ENCODE results near the gene CLDN17. TPM values are rescaled to one million over a fixed set of nuclear protein-coding genes. Genes with fewer than 3 reads are reported as not detected.

The CLDN17 gene
- polyA plus RNA-seq, 3 donors = not detected

DNA sequence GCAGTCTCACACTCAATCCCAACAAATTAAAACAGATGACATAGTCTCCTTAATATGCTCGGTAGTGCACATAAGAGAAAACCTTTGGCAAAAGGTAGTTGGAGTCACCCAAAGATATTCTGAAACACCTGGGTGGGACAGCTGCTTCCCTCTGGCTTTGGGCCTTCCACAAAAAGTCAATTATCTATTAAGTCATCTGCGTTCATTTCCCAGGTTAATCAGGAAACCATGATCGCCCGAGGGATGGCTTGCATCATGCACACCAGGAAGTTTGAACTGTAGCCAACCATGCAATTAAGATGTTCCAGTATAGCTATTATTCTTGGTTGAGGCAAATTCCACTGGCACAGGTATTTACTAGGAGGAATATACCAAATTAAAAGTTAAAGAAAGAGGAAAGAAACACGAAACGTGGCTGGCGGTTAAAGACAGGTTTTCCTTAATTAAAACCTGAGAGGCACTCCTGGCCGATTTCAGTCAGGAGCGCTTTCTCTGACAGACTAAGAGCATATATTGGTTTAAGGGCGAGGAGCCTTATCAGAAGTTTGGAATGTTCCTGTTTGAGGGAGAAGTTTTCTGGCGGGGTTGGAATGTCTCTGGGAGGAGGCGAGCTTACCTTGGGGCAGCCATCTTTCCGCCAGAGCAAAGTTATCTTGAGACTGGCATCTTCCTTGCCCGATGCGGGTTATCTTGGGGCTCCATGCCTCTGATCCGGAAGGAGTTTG lies 19.9 kb downstream of the CLDN17 start:
- Mint-ChIP-seq H3K36me3 (no peaks in the 10 kb centered on the region), H3K9me3 (peaks cover 2 to 22% (median 6%) of the 10 kb centered on the region in 7 donors), H3K4me1 (no peaks in the 10 kb centered on the region), H3K4me3 (no peak overlapping the region), H3K27ac (no peak overlapping the region), H3K27me3 (ENCODE audit: low read depth in 3 of 3) (no peaks in the 10 kb centered on the region)
- no peaks in the 10 kb centered on the region for H3K27me3 ChIP-seq (ENCODE audit: control insufficient read depth in 2 of 2, insufficient read depth in 2 of 2, low read length in 2 of 2)
- H3K27ac ChIP-seq (ENCODE audit: low read depth in 1 of 2, low read length in 2 of 2) = no peak overlapping the region
- 97% methylated on average over 13 of the region's 16 CpGs for WGBS (ENCODE audit: insufficient coverage)
- H3K4me3 ChIP-seq (replicated peaks in 1 of 3; ENCODE audit: low read depth in 2 of 3, low read length in 3 of 3) = no peak overlapping the region
- H3K9me3 ChIP-seq (replicated peaks in 1 of 2; ENCODE audit: control insufficient read depth in 1 of 2, insufficient read depth in 1 of 2, low read length in 2 of 2) = peaks cover 0 to 13% of the 10 kb centered on the region in 2 donors
- no peak overlapping the region for H3K4me2 ChIP-seq (replicated peaks; ENCODE audit: extremely low read depth, low read length, poor library complexity, severe bottlenecking)
- TF ChIP-seq, protein P1, sequence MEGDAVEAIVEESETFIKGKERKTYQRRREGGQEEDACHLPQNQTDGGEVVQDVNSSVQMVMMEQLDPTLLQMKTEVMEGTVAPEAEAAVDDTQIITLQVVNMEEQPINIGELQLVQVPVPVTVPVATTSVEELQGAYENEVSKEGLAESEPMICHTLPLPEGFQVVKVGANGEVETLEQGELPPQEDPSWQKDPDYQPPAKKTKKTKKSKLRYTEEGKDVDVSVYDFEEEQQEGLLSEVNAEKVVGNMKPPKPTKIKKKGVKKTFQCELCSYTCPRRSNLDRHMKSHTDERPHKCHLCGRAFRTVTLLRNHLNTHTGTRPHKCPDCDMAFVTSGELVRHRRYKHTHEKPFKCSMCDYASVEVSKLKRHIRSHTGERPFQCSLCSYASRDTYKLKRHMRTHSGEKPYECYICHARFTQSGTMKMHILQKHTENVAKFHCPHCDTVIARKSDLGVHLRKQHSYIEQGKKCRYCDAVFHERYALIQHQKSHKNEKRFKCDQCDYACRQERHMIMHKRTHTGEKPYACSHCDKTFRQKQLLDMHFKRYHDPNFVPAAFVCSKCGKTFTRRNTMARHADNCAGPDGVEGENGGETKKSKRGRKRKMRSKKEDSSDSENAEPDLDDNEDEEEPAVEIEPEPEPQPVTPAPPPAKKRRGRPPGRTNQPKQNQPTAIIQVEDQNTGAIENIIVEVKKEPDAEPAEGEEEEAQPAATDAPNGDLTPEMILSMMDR (IDR thresholded peaks at IDR 0.05) = no peak
- DNase-seq = no peak
- H2AFZ ChIP-seq (ENCODE audit: insufficient read depth, low read depth, low read length, poor library complexity, severe bottlenecking) = no peak overlapping the region
- H4K20me1 ChIP-seq (ENCODE audit: insufficient read depth, low read length) = no peaks in the 10 kb centered on the region
- no peaks in the 10 kb centered on the region for H3K79me2 ChIP-seq (ENCODE audit: insufficient read depth, low read length)
- no peaks in the 10 kb centered on the region for H3K36me3 ChIP-seq (replicated peaks in 1 of 2; ENCODE audit: control insufficient read depth in 1 of 2, insufficient read depth in 2 of 2, low read length in 2 of 2)
- no peaks in the 10 kb centered on the region for H3K4me1 ChIP-seq (ENCODE audit: control insufficient read depth in 1 of 2, insufficient read depth in 2 of 2, low read length in 2 of 2)
- intact Hi-C loops (cut with micrococcal nuclease) = no loop called here
- H3K9ac ChIP-seq (ENCODE audit: insufficient read depth, low read length, poor library complexity, severe bottlenecking) = no peak overlapping the region

DNA sequence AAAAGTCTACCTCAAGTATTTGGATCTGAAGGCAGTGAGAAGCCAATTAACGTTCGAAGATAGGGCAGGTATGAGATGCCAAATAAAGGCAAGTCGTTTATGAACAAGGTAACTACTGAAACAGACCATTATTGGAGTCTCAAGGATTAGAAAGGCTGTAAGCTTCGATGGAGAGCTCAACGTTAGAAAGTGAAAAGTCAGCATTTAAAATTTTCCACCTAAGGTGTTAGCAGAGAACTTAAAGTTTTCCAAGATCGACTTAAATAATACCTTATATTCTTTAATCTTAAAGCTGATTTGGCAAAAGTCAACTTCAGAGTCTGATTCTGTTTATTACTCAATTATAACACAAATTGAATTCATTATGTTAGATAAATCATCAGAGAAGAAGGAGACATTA lies 28.1 kb downstream of the CLDN17 start:
- WGBS (ENCODE audit: insufficient coverage) = 83% methylated on average over 2 of the region's 6 CpGs
- Mint-ChIP-seq H3K27me3 (ENCODE audit: low read depth in 3 of 3) (no peaks in the 10 kb centered on the region), H3K4me1 (no peaks in the 10 kb centered on the region), H3K27ac (no peak overlapping the region), H3K9me3 (peaks cover 0 to 3% (median 2%) of the 10 kb centered on the region in 7 donors), H3K4me3 (no peak overlapping the region), H3K36me3 (no peaks in the 10 kb centered on the region)
- Histone ChIP-seq H3K27me3 (ENCODE audit: control insufficient read depth in 2 of 2, insufficient read depth in 2 of 2, low read length in 2 of 2) (no peaks in the 10 kb centered on the region), H3K79me2 (ENCODE audit: insufficient read depth, low read length) (no peaks in the 10 kb centered on the region), H4K20me1 (ENCODE audit: insufficient read depth, low read length) (no peaks in the 10 kb centered on the region), H3K4me3 (replicated peaks in 1 of 3; ENCODE audit: low read depth in 2 of 3, low read length in 3 of 3) (no peak overlapping the region), H3K36me3 (replicated peaks in 1 of 2; ENCODE audit: control insufficient read depth in 1 of 2, insufficient read depth in 2 of 2, low read length in 2 of 2) (no peaks in the 10 kb centered on the region), H3K27ac (ENCODE audit: low read depth in 1 of 2, low read length in 2 of 2) (no peak overlapping the region), H3K4me2 (replicated peaks; ENCODE audit: extremely low read depth, low read length, poor library complexity, severe bottlenecking) (no peak overlapping the region), H2AFZ (ENCODE audit: insufficient read depth, low read depth, low read length, poor library complexity, severe bottlenecking) (no peak overlapping the region), H3K9ac (ENCODE audit: insufficient read depth, low read length, poor library complexity, severe bottlenecking) (no peak overlapping the region), H3K9me3 (replicated peaks in 1 of 2; ENCODE audit: control insufficient read depth in 1 of 2, insufficient read depth in 1 of 2, low read length in 2 of 2) (peaks cover 1 to 9% of the 10 kb centered on the region in 2 donors), H3K4me1 (ENCODE audit: control insufficient read depth in 1 of 2, insufficient read depth in 2 of 2, low read length in 2 of 2) (no peaks in the 10 kb centered on the region)
- DNase-seq = no peak
- intact Hi-C loops (cut with micrococcal nuclease) = no loop called here
- TF ChIP-seq, protein P1 (IDR thresholded peaks at IDR 0.05) = no peak
